Immature natural killer cell (primary cell): ENCODE data around the gene HAUS3. TPM values are rescaled to one million over a fixed set of nuclear protein-coding genes. Genes with fewer than 3 reads are reported as not detected.

Experiments
- DNase-seq, 3 donors: peaks; one replicate each; pipeline ENCODE4 v3.0.0; 2022; ENCODE audit warnings: mixed read lengths in 1 of 3
- H3K27ac Mint-ChIP-seq, 6 donors: one replicate each; pipeline ENCODE4 v1.8.0; 2020; ENCODE audit warnings: mixed read lengths in 6 of 6, mild to moderate bottlenecking in 5 of 6, inconsistent platforms in 4 of 6, moderate library complexity in 3 of 6
- H3K27me3 Mint-ChIP-seq, 3 donors: one replicate each; pipeline ENCODE4 v1.8.0; 2020 to 2021; ENCODE audit warnings: low read depth in 3 of 3, mild to moderate bottlenecking in 3 of 3, mixed read lengths in 3 of 3, moderate library complexity in 3 of 3, inconsistent platforms in 1 of 3
- H3K36me3 Mint-ChIP-seq, 3 donors: one replicate each; pipeline ENCODE4 v1.8.0; 2020; ENCODE audit warnings: mixed read lengths in 3 of 3, inconsistent platforms in 2 of 3, mild to moderate bottlenecking in 2 of 3
- H3K4me1 Mint-ChIP-seq, 2 donors: one replicate each; pipeline ENCODE4 v1.8.0; 2020; ENCODE audit warnings: inconsistent platforms in 2 of 2, mild to moderate bottlenecking in 2 of 2, mixed read lengths in 2 of 2, moderate library complexity in 1 of 2
- H3K4me3 Mint-ChIP-seq, 5 donors: one replicate each; pipeline ENCODE4 v1.8.0; 2020; ENCODE audit warnings: mild to moderate bottlenecking in 5 of 5, mixed read lengths in 5 of 5, inconsistent platforms in 3 of 5, moderate library complexity in 3 of 5
- H3K9me3 Mint-ChIP-seq, 6 donors: one replicate each; pipeline ENCODE4 v1.8.0; 2020; ENCODE audit warnings: mild to moderate bottlenecking in 6 of 6, mixed read lengths in 6 of 6, inconsistent platforms in 4 of 6, moderate library complexity in 3 of 6
- polyA plus RNA-seq, 3 donors: library from polyadenylated mRNA; unstranded; fragments of 300-500 nt; fragmentation: Illumina TruSeq; gene quantifications; one replicate each; pipeline ENCODE4 v1.2.3, GENCODE V29; 2021

Gene HAUS3
- polyA plus RNA-seq, 3 donors from 2014 or later, result 12.8 to 21.7 (median 16.5) TPM

DNA sequence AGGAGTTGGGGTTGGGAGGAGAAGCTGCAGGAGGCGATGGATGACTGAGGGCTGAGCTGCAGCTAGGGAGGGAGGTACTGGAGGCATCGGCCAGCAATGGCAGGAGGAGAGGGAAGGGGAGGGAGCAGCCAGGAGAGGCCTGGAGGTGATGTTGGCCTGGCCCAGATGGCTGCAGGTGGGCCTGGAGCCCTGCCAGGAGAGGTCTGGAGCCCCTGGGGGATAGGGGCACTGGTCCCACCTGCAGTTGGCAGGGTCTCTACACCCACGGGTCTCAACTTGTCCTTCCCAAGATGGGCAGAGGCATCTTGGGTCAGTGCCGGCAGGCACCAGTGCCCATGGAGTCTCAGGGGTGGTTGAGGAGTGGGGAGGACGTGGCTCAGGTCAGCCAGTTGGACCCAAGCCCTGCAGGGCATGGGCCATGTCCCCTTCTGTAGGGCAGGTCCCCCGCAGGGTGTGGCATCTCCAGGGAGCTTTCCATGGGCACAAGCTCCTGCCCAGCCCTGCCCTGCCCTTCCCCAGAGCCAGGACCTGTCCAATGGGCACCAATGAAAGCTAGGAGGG lies 22.6 kb upstream of the HAUS3 start:
- H3K4me3 Mint-ChIP-seq, result no peak overlapping the region
- H3K4me1 Mint-ChIP-seq, result peaks cover 0 to 9% of the 10 kb centered on the region in 2 donors
- H3K9me3 Mint-ChIP-seq, result no peaks in the 10 kb centered on the region
- DNase-seq, result no peak
- peaks cover 0 to 3% (median 2%) of the 10 kb centered on the region in 3 donors for H3K36me3 Mint-ChIP-seq
- H3K27me3 Mint-ChIP-seq, result peaks cover 2 to 3% (median 2%) of the 10 kb centered on the region in 3 donors
- H3K27ac Mint-ChIP-seq, result peak overlapping the region in 1 of 6 donors; percentile 68

DNA sequence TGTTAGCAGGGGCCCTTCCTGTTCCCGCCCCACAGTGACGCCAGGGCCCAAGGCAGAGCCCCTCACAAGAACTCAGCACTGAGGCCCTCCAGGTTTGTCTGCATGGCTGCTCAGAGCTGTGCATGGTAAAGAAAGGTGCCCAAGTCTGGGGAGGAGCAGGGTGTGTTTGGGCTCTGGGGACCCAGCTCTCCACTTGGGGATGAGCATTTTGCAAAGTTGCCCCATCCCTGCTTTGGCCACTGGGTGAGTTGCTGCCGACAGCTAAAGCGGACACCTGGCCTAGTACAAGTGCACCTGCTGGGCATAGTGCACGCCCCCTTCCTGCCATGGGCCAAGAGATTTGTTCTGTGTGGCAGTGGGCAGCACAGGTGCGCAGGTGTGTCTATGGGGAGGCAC lies 22.0 kb upstream of the HAUS3 start:
- Mint-ChIP-seq H3K36me3 (no peaks in the 10 kb centered on the region), H3K4me1 (peaks cover 0 to 9% of the 10 kb centered on the region in 2 donors), H3K27ac (peak overlapping the region in 3 of 6 donors; percentile 61 to 75 (median 68)), H3K4me3 (peak overlapping the region in 3 of 5 donors; percentile 44 to 84 (median 78)), H3K27me3 (peaks cover 2 to 3% (median 3%) of the 10 kb centered on the region in 3 donors), H3K9me3 (no peaks in the 10 kb centered on the region)
- DNase-seq, result no peak

- peak overlapping the region; percentile 70 to 91 (median 79) for H3K27ac Mint-ChIP-seq
- peaks cover 0 to 9% of the 10 kb centered on the region in 2 donors for H3K4me1 Mint-ChIP-seq
- DNase-seq, result no peak
- no peaks in the 10 kb centered on the region for H3K9me3 Mint-ChIP-seq
- peak overlapping the region; percentile 75 to 84 (median 78) for H3K4me3 Mint-ChIP-seq
- H3K36me3 Mint-ChIP-seq, result no peaks in the 10 kb centered on the region
- H3K27me3 Mint-ChIP-seq, result peaks cover 2 to 5% (median 3%) of the 10 kb centered on the region in 3 donors
Measured at GRCh38 chr4:2262944-2263250, 21.0 kb upstream of the HAUS3 start.

GRCh38 chr4:2262145-2262943 lies 20.4 kb upstream of the HAUS3 start:
- H3K4me3 Mint-ChIP-seq, result peak overlapping the region; percentile 78 to 84 (median 78)
- peaks cover 3 to 8% (median 8%) of the 10 kb centered on the region in 3 donors for H3K27me3 Mint-ChIP-seq
- peak; percentile 99 for DNase-seq
- H3K4me1 Mint-ChIP-seq, result peaks cover 0 to 9% of the 10 kb centered on the region in 2 donors
- H3K9me3 Mint-ChIP-seq, result no peaks in the 10 kb centered on the region
- H3K27ac Mint-ChIP-seq, result peak overlapping the region; percentile 70 to 91 (median 84)
- no peaks in the 10 kb centered on the region for H3K36me3 Mint-ChIP-seq

GRCh38 chr4:2261853-2262144 lies 19.9 kb upstream of the HAUS3 start, which contains the start of gene MXD4:
MXD4 (minus strand) TSS chr4:2262109; CDS start chr4:2261980, 129 bp downstream.
- H3K4me1 Mint-ChIP-seq, result peaks cover 0 to 9% of the 10 kb centered on the region in 2 donors
- DNase-seq, result no peak
- peak within 1 kb of the TSS; percentile 70 to 91 (median 84) for H3K27ac Mint-ChIP-seq
- H3K27me3 Mint-ChIP-seq, result peaks cover 3 to 9% (median 9%) of the 10 kb centered on the region in 3 donors
- no peaks in the 10 kb centered on the region for H3K9me3 Mint-ChIP-seq
- H3K36me3 Mint-ChIP-seq, result no peaks in the 10 kb centered on the region
- peak within 1 kb of the TSS; percentile 78 to 84 (median 78) for H3K4me3 Mint-ChIP-seq

GRCh38 chr4:2261110-2261852 lies 19.4 kb upstream of the HAUS3 start:
- Mint-ChIP-seq H3K36me3 (no peaks in the 10 kb centered on the region), H3K4me1 (peaks cover 0 to 9% of the 10 kb centered on the region in 2 donors)
- DNase-seq, result peak; percentile 55 to 67 (median 66)

DNA sequence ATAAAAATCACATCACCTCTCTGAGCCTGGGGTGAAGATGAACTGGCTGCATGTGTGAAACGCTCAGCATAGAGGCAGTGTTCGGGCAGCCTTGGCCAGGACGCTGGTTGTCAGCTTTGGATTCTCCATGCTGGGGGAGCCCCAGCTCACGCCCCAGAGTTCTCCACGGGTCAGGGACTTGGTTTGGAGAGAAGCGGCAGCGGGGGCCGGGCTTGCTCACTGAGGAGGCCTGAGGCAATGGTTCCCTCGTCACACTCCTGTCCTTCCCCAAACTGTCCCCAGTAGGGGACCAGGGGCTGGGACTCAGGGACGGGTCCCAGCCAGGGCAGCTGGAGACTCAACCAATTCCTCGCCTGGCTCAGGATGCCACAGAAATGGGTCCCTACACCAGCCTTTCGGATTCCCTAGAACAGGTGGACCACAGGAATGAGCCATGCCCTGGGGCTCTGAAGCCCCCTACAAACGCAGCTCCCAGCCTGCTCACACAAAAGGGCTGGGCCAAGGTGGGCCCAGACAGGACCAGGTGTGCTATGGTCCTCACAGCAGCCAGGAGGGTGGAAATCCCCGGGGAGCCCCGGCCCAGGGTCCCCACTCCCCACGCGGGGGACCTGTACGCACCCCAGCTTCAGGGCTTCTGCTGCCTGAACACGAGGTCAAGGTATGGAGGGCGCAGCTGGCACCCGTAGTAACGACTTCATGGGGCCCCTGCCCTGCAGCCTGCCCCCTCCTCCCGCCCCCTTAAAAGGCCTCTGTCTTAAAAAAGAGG lies 18.6 kb upstream of the HAUS3 start:
- Mint-ChIP-seq H3K27me3 (peaks cover 3 to 12% (median 11%) of the 10 kb centered on the region in 3 donors), H3K27ac (peak overlapping the region in 5 of 6 donors; percentile 16 to 71 (median 28)), H3K4me1 (peaks cover 0 to 9% of the 10 kb centered on the region in 2 donors), H3K36me3 (no peaks in the 10 kb centered on the region), H3K4me3 (peak overlapping the region; percentile 41 to 74 (median 61)), H3K9me3 (no peaks in the 10 kb centered on the region)
- no peak for DNase-seq

More at GRCh38 chr4:2261110-2261852, 19.4 kb upstream of the HAUS3 start:
- Mint-ChIP-seq H3K27me3 (peaks cover 3 to 10% (median 9%) of the 10 kb centered on the region in 3 donors), H3K27ac (peak overlapping the region in 4 of 6 donors; percentile 19 to 75 (median 50)), H3K4me3 (peak overlapping the region; percentile 41 to 84 (median 61)), H3K9me3 (no peaks in the 10 kb centered on the region)

DNA sequence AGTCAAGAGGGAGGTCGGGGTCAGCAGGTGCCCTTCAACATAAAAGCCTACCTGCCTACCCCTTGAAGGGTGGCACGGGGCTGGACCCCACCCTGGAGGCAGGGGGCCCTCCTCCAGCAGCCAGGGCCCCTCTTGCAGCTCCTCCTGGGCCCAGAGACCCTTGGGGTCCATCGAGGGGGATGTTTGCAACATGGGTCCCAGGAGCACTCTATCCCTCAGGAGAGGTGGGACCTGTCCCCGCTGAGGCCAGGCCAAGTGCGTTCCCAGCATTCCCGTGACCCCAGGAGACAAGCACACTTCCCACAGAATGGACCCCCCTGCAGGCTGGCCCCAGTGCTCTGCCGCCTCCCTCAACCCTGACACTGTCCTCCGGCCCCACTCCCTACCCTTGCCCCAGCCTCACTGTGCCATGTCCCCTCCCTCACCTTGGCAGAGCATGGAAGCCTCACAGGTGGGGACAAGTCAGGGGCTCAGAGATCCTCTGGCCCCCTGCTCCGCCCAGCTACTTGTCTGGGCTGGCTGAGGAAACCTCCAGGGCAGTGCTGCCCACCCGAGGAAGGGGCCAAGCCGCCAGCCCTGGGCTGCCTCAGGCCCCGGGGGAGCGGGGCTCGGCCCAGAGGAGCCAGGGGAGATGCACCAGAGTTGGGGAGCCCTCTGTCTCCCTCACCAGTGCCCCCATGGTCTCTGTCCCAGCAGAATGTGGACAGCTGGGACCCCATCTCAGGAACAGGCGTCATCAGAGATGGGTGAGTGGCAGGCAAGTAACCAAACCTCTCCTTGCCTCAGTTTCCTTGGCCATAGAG lies 17.8 kb upstream of the HAUS3 start:
- Mint-ChIP-seq H3K27me3 (peaks cover 7 to 18% (median 15%) of the 10 kb centered on the region in 3 donors), H3K4me3 (peak overlapping the region; percentile 41 to 74 (median 61)), H3K9me3 (no peaks in the 10 kb centered on the region), H3K4me1 (peaks cover 2 to 15% of the 10 kb centered on the region in 2 donors), H3K36me3 (peaks cover 0 to 3% (median 0%) of the 10 kb centered on the region in 3 donors), H3K27ac (peak overlapping the region in 3 of 6 donors; percentile 16 to 31 (median 25))
- no peak for DNase-seq

DNA sequence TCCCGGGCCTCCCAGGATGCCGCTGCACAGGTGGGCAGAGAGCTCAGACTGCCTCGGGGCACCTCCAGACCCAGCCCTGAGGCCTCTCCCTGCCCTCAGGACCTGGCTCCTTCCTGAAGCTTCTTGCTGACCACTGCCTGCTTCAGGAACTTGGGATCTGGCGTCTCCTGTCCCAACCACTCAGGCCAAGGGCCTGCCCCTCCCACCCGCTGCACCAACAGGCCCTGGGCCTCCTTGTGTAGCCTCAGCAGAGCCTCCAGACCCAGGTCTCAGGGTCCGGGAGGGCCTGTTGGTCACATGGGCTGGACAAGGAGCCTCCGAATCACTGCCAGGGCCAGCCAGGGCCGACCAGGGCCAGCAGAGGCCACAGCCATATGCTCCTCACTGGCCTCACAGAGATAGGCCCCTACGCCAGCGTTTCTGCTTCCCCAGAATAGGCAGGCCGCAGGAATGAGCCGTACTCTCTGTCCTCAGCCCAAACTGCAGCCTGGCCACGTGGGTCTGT lies 17.2 kb upstream of the HAUS3 start:
- H3K36me3 Mint-ChIP-seq, result peaks cover 5 to 9% (median 6%) of the 10 kb centered on the region in 3 donors
- peak overlapping the region in 1 of 5 donors; percentile 33 for H3K4me3 Mint-ChIP-seq
- no peak for DNase-seq
- H3K27ac Mint-ChIP-seq, result peak overlapping the region in 1 of 6 donors; percentile 45
- peaks cover 9 to 21% (median 15%) of the 10 kb centered on the region in 3 donors for H3K27me3 Mint-ChIP-seq
- no peaks in the 10 kb centered on the region for H3K9me3 Mint-ChIP-seq
- peaks cover 8 to 21% of the 10 kb centered on the region in 2 donors for H3K4me1 Mint-ChIP-seq

DNA sequence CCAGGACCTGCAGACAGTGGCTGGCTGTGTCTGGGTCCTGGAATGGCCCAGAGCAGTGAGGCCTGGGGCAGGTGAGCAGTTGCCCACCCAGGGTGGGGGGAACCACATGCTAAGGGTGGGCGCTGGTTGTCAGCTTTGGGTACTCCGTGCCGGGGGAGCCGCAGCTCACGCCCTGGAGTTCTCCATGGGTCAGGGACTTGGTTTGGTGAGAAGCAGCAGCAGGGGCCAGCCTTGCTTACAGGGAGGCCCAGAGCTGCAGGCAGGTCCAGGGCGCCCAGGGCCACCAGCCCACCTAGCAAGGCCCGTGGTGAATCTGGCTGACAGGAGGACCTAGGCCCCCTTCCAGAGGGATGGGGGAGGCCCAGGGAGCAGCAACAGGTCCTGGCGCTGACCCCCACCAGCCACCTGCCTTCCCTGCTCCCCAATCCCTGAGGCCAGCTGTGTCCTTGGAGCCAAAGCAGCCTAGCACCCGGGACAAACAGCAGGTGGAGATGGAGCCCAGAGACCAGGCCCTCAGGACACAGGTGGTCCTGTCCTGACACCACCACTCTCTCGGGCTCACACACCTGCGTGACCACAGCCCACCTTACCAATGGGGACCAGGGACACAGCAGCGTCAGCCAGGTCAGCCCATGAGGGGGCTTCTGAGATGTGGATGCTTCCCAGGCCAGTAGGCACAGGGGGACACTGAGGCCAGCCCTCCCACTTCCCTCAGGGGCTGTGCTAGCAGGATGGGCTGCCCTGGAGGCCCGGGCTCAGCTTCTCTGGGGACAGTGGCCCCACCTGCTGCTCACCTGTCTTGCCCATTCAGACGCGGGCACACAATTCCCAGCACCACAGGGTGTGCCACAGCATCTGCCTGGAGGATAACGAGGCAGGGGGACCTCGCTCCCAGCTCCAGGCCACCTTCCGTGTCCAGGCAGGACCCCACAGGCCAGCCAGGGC lies 16.4 kb upstream of the HAUS3 start:
- Mint-ChIP-seq H3K36me3 (peaks cover 5 to 12% (median 6%) of the 10 kb centered on the region in 3 donors), H3K4me1 (peaks cover 8 to 19% of the 10 kb centered on the region in 2 donors), H3K9me3 (no peaks in the 10 kb centered on the region), H3K4me3 (no peak overlapping the region), H3K27ac (peak overlapping the region in 1 of 6 donors; percentile 45), H3K27me3 (peaks cover 14 to 24% (median 14%) of the 10 kb centered on the region in 3 donors)
- DNase-seq, result no peak

- H3K4me1 Mint-ChIP-seq, result peaks cover 8 to 19% of the 10 kb centered on the region in 2 donors
- no peaks in the 10 kb centered on the region for H3K9me3 Mint-ChIP-seq
- H3K27me3 Mint-ChIP-seq, result peaks cover 14 to 30% (median 16%) of the 10 kb centered on the region in 3 donors
- peak overlapping the region in 1 of 6 donors; percentile 50 for H3K27ac Mint-ChIP-seq
- peaks cover 5 to 12% (median 6%) of the 10 kb centered on the region in 3 donors for H3K36me3 Mint-ChIP-seq
- H3K4me3 Mint-ChIP-seq, result no peak overlapping the region
- no peak for DNase-seq
Measured at GRCh38 chr4:2257361-2258081, 15.6 kb upstream of the HAUS3 start.
